ENCODE measurements around the gene ANKRD39. TPM values are rescaled to one million over a fixed set of nuclear protein-coding genes. Genes with fewer than 3 reads are reported as not detected.

The ANKRD39 gene
- total and polyA plus RNA-seq, 2 of the 8 experiments (the other 6 are each of a cell fraction or from before 2014, with no cell fraction given): 18.5 to 21.3 TPM

DNA sequence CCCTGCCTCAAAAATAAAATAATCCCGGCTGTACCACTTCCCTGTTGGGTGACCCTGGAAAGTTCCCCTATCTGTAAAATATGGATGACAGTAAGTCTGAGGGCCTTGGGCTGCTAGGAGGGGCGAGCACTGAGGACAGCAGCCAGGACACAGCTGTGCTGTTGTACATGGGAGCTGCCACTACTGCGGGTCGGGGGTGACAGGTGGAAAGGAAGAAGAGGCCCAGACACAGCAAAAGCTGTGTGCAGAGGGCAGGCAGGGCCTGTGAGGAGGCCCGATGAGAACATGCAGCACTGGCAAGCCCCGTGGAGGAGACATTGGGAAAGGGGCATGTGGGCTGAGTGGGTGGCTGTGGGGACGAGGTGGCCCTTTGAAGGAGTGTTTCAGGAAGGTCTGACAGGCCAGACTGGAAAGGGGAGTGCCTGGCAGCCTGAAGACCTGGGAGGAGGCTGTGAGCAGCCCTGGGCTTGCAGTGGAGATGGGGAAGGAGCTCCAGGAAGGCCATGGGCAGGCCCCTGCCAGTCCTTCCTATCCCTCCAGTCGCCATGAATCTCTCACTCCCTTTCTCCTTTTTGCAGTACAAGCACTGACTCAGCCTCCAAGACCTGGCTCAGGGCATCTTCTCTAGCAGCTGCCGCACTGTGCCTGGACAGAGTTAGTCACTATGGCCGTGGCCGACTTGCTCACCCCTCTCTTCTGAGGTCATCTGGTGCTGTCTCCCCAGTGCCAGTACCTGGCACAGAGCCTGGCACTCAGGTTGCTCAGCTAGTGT is 41.0 kb upstream of the ANKRD39 start:
- Histone ChIP-seq H3K56ac (replicated peaks; ENCODE audit: insufficient read length, low read depth, low read length) (no peak overlapping the region), H3K36me3 (ENCODE audit: control insufficient read depth in 2 of 4, insufficient read depth in 4 of 4, low read length in 3 of 4) (no peaks in the 10 kb centered on the region), H3K4me1 (replicated peaks in 1 of 4; ENCODE audit: control insufficient read depth in 3 of 4, insufficient read depth in 4 of 4, low read length in 3 of 4) (peaks cover 0 to 13% (median 6%) of the 10 kb centered on the region in 4 experiments; a peak in 3 of 7 replicates), H3K27me3 (replicated peaks in 1 of 4; ENCODE audit: control insufficient read depth in 3 of 4, extremely low read depth in 1 of 4, insufficient read depth in 3 of 4, low read length in 3 of 4) (no peaks in the 10 kb centered on the region; a peak in 1 of 7 replicates), H4K8ac (ENCODE audit: extremely low read depth, insufficient read depth, low read length) (no peak overlapping the region), H2AK5ac (ENCODE audit: low read depth, low read length) (no peak overlapping the region), H3K9me3 (ENCODE audit: insufficient read depth in 2 of 2, low read depth in 1 of 2, low read length in 1 of 2) (no peaks in the 10 kb centered on the region), H2BK120ac (replicated peaks; ENCODE audit: low read depth, low read length) (no peak overlapping the region), H3K4me3 (ENCODE audit: extremely low read depth in 1 of 4, insufficient read depth in 2 of 4, low read depth in 3 of 4, low read length in 4 of 4) (no peak overlapping the region), H4K20me1 (replicated peaks in 1 of 2; ENCODE audit: control insufficient read depth in 1 of 2, insufficient read depth in 2 of 2, low read length in 2 of 2) (no peaks in the 10 kb centered on the region), H2BK20ac (ENCODE audit: low read length) (no peak overlapping the region), H3K9ac (replicated peaks in 1 of 4; ENCODE audit: extremely low read depth in 1 of 4, low read depth in 3 of 4, low read length in 3 of 4) (no peak overlapping the region), H3K79me1 (ENCODE audit: low read depth, low read length) (no peaks in the 10 kb centered on the region), H3K14ac (ENCODE audit: insufficient read length) (no peak overlapping the region), H2AFZ (ENCODE audit: low read length) (no peak overlapping the region), H2BK5ac (ENCODE audit: low read depth, low read length) (no peak overlapping the region), H3K27ac (ENCODE audit: low read depth, low read length) (no peak overlapping the region), H2BK15ac (ENCODE audit: low read length) (peak overlapping the region; percentile 46; the same call in 1 of the 2 replicates), H3K23me2 (ENCODE audit: low read depth, low read length) (peaks cover 4% of the 10 kb centered on the region; the same call in 1 of the 2 replicates), H2BK12ac (ENCODE audit: low read depth, low read length) (0 out of 2 replicates have a peak overlapping the region, but pooled peaks have one; percentile 39), H4K91ac (replicated peaks; ENCODE audit: insufficient read length, low read length) (no peak overlapping the region), H4K5ac (ENCODE audit: insufficient read length, low read depth, low read length) (no peak overlapping the region), H3K79me2 (ENCODE audit: control insufficient read depth in 1 of 2, insufficient read depth in 2 of 2, low read length in 2 of 2) (no peaks in the 10 kb centered on the region), H3K18ac (ENCODE audit: extremely low read depth, low read length) (no peak overlapping the region; the same call in 1 of the 2 replicates), H3K23ac (ENCODE audit: insufficient read length) (no peak overlapping the region), H3K4me2 (ENCODE audit: insufficient read depth in 1 of 2, low read depth in 2 of 2, low read length in 2 of 2) (no peak overlapping the region), H3K4ac (replicated peaks; ENCODE audit: insufficient read length, low read depth, low read length) (no peak overlapping the region)
- DNase-seq (ENCODE audit: low read depth in 1 of 2, low spot score in 2 of 2): no peak
- ChIA-PET CTCF (ENCODE audit: partially characterized antibody) (interaction anchor here (1.1 to 2.1 kb wide), 4 partner anchors 22 to 52 kb away, joined by 3 to 11 read pairs (median 6); partner anchors contain the start of gene ANKRD39), POLR2A (ENCODE audit: partially characterized antibody) (interaction anchor here (1.1 kb wide), 1 partner anchor 16 kb away, joined by 3 read pairs; no protein-coding TSS in a partner anchor)
- 90% methylated on average over 11 of the region's 11 CpGs; no CpG with 5 or more reads in 1 of the 2 experiments for WGBS, 2 experiments (ENCODE audit: extremely low coverage in 1 of 2, insufficient coverage in 1 of 2, insufficient read length in 1 of 2, insufficient replicate concordance in 2 of 2, low coverage in 1 of 2, low lambda C conversion rate in 2 of 2, missing lambda C conversion rate in 1 of 2)
- FAIRE-seq: no peak
- TF ChIP-seq SIX5 (IDR thresholded peaks at IDR 0.05; ENCODE audit: low read depth, low read length) (no peak), ASH2L (IDR thresholded peaks at IDR 0.05; ENCODE audit: low read length) (no peak), CEBPB (IDR thresholded peaks at IDR 0.05; ENCODE audit: low read depth, low read length) (no peak), TAF1 (IDR thresholded peaks at IDR 0.05; ENCODE audit: low read depth, low read length) (no peak)

Measured in H1 (cell line).